IMR-90 (cell line): ENCODE data around the gene STX18. TPM values are rescaled to one million over a fixed set of nuclear protein-coding genes. Genes with fewer than 3 reads are reported as not detected.

ENCODE experiments used
- ATAC-seq: fragments of 200-7000 bp; cut with Tn5 transposase; 2 replicates; pipeline ENCODE4 v1.9.1; 2020; ENCODE audit warnings: low read depth, mild to moderate bottlenecking, moderate library complexity
- BruUV-seq: library from RNA; stranded (reverse); fragments of 400-500 nt; replicated peaks from 2 replicates; lab custom pipeline; 2021; lab: Mats Ljungman, UMichigan
- CTCF ChIA-PET: fragments of 300-600 bp; formaldehyde crosslinking; extraction: SDS; loops from one replicate; lab custom pipeline; 2021; ENCODE audit warnings: antibody characterized with exemption; lab: Yijun Ruan, JAX
- POLR2A ChIA-PET: fragments of 300-600 bp; sonication (Branson Sonifier 250); formaldehyde crosslinking; loops from one replicate; lab custom pipeline; 2022; ENCODE audit warnings: antibody characterized with exemption; ENCODE audit not compliant: unreplicated experiment; lab: Charles Lee
- DNase-seq: peaks from one replicate; pipeline ENCODE4 v3.0.0; 2013
- H2AFZ ChIP-seq: replicated peaks from 2 replicates; pipeline ENCODE3; 2013; ENCODE audit warnings: low read length, mild to moderate bottlenecking; ENCODE audit not compliant: poor library complexity
- H2AK5ac ChIP-seq: 2 replicates; pipeline ENCODE4 v1.6.1; 2013; ENCODE audit warnings: low read depth, low read length, inconsistent platforms
- H2AK9ac ChIP-seq: replicated peaks from 2 replicates; pipeline ENCODE3; 2013; ENCODE audit warnings: mild to moderate bottlenecking, low read depth, low read length, moderate library complexity; ENCODE audit not compliant: poor library complexity
- H2BK120ac ChIP-seq: 2 replicates; pipeline ENCODE4 v1.6.1; 2013; ENCODE audit warnings: low read depth, low read length, inconsistent platforms
- H2BK15ac ChIP-seq: 3 replicates; pipeline ENCODE4 v1.6.1; 2013; ENCODE audit warnings: low read depth, low read length, inconsistent platforms
- H2BK20ac ChIP-seq: 2 replicates; pipeline ENCODE4 v1.6.1; 2013; ENCODE audit warnings: low read depth, mild to moderate bottlenecking, inconsistent platforms, low read length, moderate library complexity
- H2BK5ac ChIP-seq: 2 replicates; pipeline ENCODE4 v1.6.1; 2013; ENCODE audit warnings: mild to moderate bottlenecking, low read depth, low read length, inconsistent platforms; ENCODE audit not compliant: poor library complexity, severe bottlenecking
- H3K14ac ChIP-seq: replicated peaks from 2 replicates; pipeline ENCODE4 v1.6.1; 2013; ENCODE audit warnings: low read depth, low read length, inconsistent platforms
- H3K18ac ChIP-seq: 2 replicates; pipeline ENCODE4 v1.6.1; 2013; ENCODE audit warnings: low read depth, low read length, control low read depth
- H3K23ac ChIP-seq: 2 replicates; pipeline ENCODE4 v1.6.1; 2013; ENCODE audit warnings: low read depth, low read length, inconsistent platforms
- H3K27ac ChIP-seq: 2 replicates; pipeline ENCODE4 v1.5.1; 2013; ENCODE audit warnings: mild to moderate bottlenecking, control low read depth, low read length; ENCODE audit not compliant: insufficient read depth
- H3K27me3 ChIP-seq: 2 replicates; pipeline ENCODE4 v1.6.1; 2013; ENCODE audit warnings: low read length; ENCODE audit not compliant: control insufficient read depth, insufficient read depth
- H3K36me3 ChIP-seq: 2 replicates; pipeline ENCODE4 v1.6.1; 2013; ENCODE audit warnings: low read length, mixed read lengths; ENCODE audit not compliant: control insufficient read depth, insufficient read depth
- H3K4ac ChIP-seq: 2 replicates; pipeline ENCODE4 v1.6.1; 2013; ENCODE audit warnings: low read depth, low read length, inconsistent platforms
- H3K4me1 ChIP-seq: 2 replicates; pipeline ENCODE4 v1.6.1; 2013; ENCODE audit warnings: low read length, mixed read lengths; ENCODE audit not compliant: control insufficient read depth, insufficient read depth
- H3K4me2 ChIP-seq: 2 replicates; pipeline ENCODE4 v1.6.1; 2013; ENCODE audit warnings: low read depth, mild to moderate bottlenecking, control low read depth, low read length, moderate library complexity
- H3K4me3 ChIP-seq: 2 replicates; pipeline ENCODE4 v1.5.1; 2013; ENCODE audit warnings: low read depth, mild to moderate bottlenecking, control low read depth, low read length, moderate library complexity; ENCODE audit not compliant: insufficient read depth
- H3K56ac ChIP-seq: 2 replicates; pipeline ENCODE4 v1.6.1; 2013; ENCODE audit warnings: low read length, inconsistent platforms; ENCODE audit not compliant: insufficient read depth; ENCODE audit errors: extremely low read depth
- H3K79me1 ChIP-seq, 2 experiments: 2 replicates each; pipeline ENCODE4 v1.6.1; 2013; ENCODE audit warnings: low read length in 2 of 2, inconsistent platforms in 1 of 2, low read depth in 1 of 2
- H3K9ac ChIP-seq: 2 replicates; pipeline ENCODE4 v1.6.1; 2013; ENCODE audit warnings: low read depth, low read length, control low read depth
- H3K9me1 ChIP-seq: 2 replicates; pipeline ENCODE4 v1.6.1; 2013; ENCODE audit warnings: low read length, inconsistent platforms; ENCODE audit not compliant: insufficient read depth
- H3K9me3 ChIP-seq: 2 replicates; pipeline ENCODE4 v1.6.1; 2013; ENCODE audit warnings: low read length; ENCODE audit not compliant: control insufficient read depth, insufficient read depth
- H4K20me1 ChIP-seq: 2 replicates; pipeline ENCODE4 v1.6.1; 2013; ENCODE audit warnings: low read length, inconsistent platforms; ENCODE audit not compliant: insufficient read depth
- H4K5ac ChIP-seq: 2 replicates; pipeline ENCODE4 v1.6.1; 2013; ENCODE audit warnings: mild to moderate bottlenecking, low read depth, low read length, control low read depth
- H4K8ac ChIP-seq, 2 experiments: 2 replicates each; pipeline ENCODE4 v1.6.1; 2013; ENCODE audit warnings: low read depth in 2 of 2, low read length in 2 of 2, control low read depth in 1 of 2, inconsistent platforms in 1 of 2
- H4K91ac ChIP-seq: 2 replicates; pipeline ENCODE4 v1.6.1; 2013; ENCODE audit warnings: low read depth, low read length, inconsistent platforms; ENCODE audit not compliant: insufficient read depth
- CHD1 ChIP-seq: IDR thresholded peaks from 2 replicates; pipeline ENCODE4 v1.6.1; 2012; ENCODE audit warnings: low read depth, low read length, improper control_type of control experiment
- FOS ChIP-seq: fragments of 150-350 bp; IDR thresholded peaks from 2 replicates; pipeline ENCODE4 v1.6.1; 2016; ENCODE audit warnings: low read depth, low read length
- MXI1 ChIP-seq: IDR thresholded peaks from 2 replicates; pipeline ENCODE4 v1.6.1; 2012; ENCODE audit warnings: low read depth, mild to moderate bottlenecking, low read length, moderate library complexity, borderline replicate concordance
- RCOR1 ChIP-seq: IDR thresholded peaks from 2 replicates; pipeline ENCODE4 v1.6.1; 2012; ENCODE audit warnings: mild to moderate bottlenecking, low read length, improper control_type of control experiment; ENCODE audit not compliant: insufficient replicate concordance
- RFX5 ChIP-seq: IDR thresholded peaks from 2 replicates; pipeline ENCODE4 v1.8.0; 2012; ENCODE audit warnings: low read depth, mild to moderate bottlenecking, low read length, moderate library complexity
- WGBS, 2 experiments: methylation state at CpG; one replicate each; pipeline versions ENCODE4 v1.1.5 to v1.1.7; 2013; ENCODE audit warnings: missing lambda C conversion rate in 2 of 2; ENCODE audit not compliant: insufficient read length in 1 of 2; ENCODE audit errors: extremely low coverage in 2 of 2; 5-methylcytosine and 5-hydroxymethylcytosine counted together
- dilution Hi-C: fragments of 300-500 bp; cut with HindIII; formaldehyde crosslinking; loops from one replicate; pipeline ENCODE4 v1.14.3; 2018; ENCODE audit warnings: low sequenced_read_pairs; ENCODE audit not compliant: unreplicated experiment
- in situ Hi-C: fragments of 300-500 bp; cut with MboI; formaldehyde crosslinking; loops from 3 replicates; pipeline ENCODE4 v1.14.3; 2019; ENCODE audit warnings: low sequenced_read_pairs, inconsistent platforms, mixed read lengths
- intact Hi-C: fragments of 100-400 bp; cut with micrococcal nuclease; formaldehyde crosslinking; loops from 2 replicates; pipeline ENCODE4 v1.10.0; 2022
- polyA plus RNA-seq, 3 experiments: library from polyadenylated mRNA; depleted of rRNA; stranded (reverse); fragments of >200 nt; gene quantifications; 2 replicates each; pipeline ENCODE4 v1.2.3, GENCODE V29; 2012; ENCODE audit warnings: low replicate concordance in 1 of 3
- total RNA-seq: library from RNA; depleted of rRNA; stranded (reverse); fragments of >200 nt; gene quantifications from 2 replicates; pipeline ENCODE4 v1.2.3, GENCODE V29; 2012
- TF ChIP-seq, protein P1 (sequence below): fragments of 150-350 bp; IDR thresholded peaks from 2 replicates; pipeline ENCODE4 v1.6.1; 2016; ENCODE audit warnings: low read depth, mild to moderate bottlenecking, low read length, moderate library complexity, borderline replicate concordance
- TF ChIP-seq, protein P2 (sequence below): conservative IDR thresholded peaks from 2 replicates; pipeline ENCODE4 v1.5.1; 2012; ENCODE audit warnings: mild to moderate bottlenecking, low read depth, low read length, improper control_type of control experiment

Gene STX18
- total and polyA plus RNA-seq, 2 of the 4 experiments (the other 2 are of a cell fraction): 20.1 to 23.4 TPM

DNA sequence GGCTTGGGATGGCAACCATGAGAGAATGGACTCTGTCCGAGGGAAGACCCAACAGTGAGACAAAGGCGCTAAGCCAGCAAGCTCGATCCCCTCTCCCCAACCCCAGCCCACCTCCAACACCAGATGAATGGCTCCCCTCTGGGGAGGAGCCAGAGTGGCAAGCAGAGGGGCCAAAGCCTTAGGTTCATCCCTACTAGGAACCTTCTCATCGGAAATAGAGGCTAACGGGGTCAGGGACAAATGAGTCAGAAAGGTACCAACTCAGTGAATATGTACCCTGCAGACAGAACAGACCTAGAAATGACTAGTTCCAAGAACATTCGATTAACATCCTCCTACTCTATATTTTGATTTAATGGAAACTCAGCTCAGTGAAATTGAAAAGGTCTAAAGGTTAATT, 81.1 kb downstream of the STX18 start:
- Histone ChIP-seq H3K18ac (no peak overlapping the region), H2BK120ac (no peak overlapping the region), H3K9ac (no peak overlapping the region), H3K23ac (no peak overlapping the region), H4K5ac (no peak overlapping the region), H4K8ac (no peak overlapping the region), H3K4me1 (peaks cover 11% of the 10 kb centered on the region), H2BK20ac (no peak overlapping the region), H3K4ac (no peak overlapping the region), H3K36me3 (peaks cover 14% of the 10 kb centered on the region), H4K20me1 (no peaks in the 10 kb centered on the region), H3K9me1 (peaks cover 16% of the 10 kb centered on the region; the same call in 1 of the 2 replicates), H2AK9ac (no peak overlapping the region), H2BK15ac (no peak overlapping the region), H3K56ac (no peak overlapping the region), H3K9me3 (no peaks in the 10 kb centered on the region), H2AK5ac (no peak overlapping the region), H3K27ac (no peak overlapping the region), H3K79me1 (peaks cover 28 to 29% of the 10 kb centered on the region in 2 experiments), H4K91ac (no peak overlapping the region), H3K27me3 (no peaks in the 10 kb centered on the region), H3K4me3 (no peak overlapping the region), H2AFZ (no peak overlapping the region), H3K14ac (no peak overlapping the region), H2BK5ac (no peak overlapping the region), H3K4me2 (no peak overlapping the region)
- ATAC-seq (no peak), DNase-seq (no peak)
- WGBS, 2 experiments: no CpG with 5 or more reads among the region's 6 CpGs
- ChIA-PET POLR2A (no interaction called here), CTCF (no interaction called here)
- in situ Hi-C loops (no loop called here), dilution Hi-C loops (no loop called here), intact Hi-C loops (no loop called here)
- BruUV-seq: no TSS peak
- TF ChIP-seq CHD1 (no peak), MXI1 (no peak), RFX5 (no peak), RCOR1 (no peak), FOS (no peak)
- TF ChIP-seq, protein P1, sequence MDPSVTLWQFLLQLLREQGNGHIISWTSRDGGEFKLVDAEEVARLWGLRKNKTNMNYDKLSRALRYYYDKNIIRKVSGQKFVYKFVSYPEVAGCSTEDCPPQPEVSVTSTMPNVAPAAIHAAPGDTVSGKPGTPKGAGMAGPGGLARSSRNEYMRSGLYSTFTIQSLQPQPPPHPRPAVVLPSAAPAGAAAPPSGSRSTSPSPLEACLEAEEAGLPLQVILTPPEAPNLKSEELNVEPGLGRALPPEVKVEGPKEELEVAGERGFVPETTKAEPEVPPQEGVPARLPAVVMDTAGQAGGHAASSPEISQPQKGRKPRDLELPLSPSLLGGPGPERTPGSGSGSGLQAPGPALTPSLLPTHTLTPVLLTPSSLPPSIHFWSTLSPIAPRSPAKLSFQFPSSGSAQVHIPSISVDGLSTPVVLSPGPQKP: no peak
- TF ChIP-seq, protein P2, sequence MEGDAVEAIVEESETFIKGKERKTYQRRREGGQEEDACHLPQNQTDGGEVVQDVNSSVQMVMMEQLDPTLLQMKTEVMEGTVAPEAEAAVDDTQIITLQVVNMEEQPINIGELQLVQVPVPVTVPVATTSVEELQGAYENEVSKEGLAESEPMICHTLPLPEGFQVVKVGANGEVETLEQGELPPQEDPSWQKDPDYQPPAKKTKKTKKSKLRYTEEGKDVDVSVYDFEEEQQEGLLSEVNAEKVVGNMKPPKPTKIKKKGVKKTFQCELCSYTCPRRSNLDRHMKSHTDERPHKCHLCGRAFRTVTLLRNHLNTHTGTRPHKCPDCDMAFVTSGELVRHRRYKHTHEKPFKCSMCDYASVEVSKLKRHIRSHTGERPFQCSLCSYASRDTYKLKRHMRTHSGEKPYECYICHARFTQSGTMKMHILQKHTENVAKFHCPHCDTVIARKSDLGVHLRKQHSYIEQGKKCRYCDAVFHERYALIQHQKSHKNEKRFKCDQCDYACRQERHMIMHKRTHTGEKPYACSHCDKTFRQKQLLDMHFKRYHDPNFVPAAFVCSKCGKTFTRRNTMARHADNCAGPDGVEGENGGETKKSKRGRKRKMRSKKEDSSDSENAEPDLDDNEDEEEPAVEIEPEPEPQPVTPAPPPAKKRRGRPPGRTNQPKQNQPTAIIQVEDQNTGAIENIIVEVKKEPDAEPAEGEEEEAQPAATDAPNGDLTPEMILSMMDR: no peak
